Brain microvascular endothelial cell (primary cell): Measurements from ENCODE around the gene IGFBP1.

ENCODE experiments used
- DNase-seq: peaks from one replicate; pipeline ENCODE4 v3.0.0-alpha.2; 2020
- H3K27ac ChIP-seq: fragments of 250-450 bp; sonication (Bioruptor Pico); 2 replicates; pipeline ENCODE4 v1.5.1; 2020; ENCODE audit warnings: mild to moderate bottlenecking, moderate library complexity
- H3K27me3 ChIP-seq: fragments of 250-450 bp; sonication (Bioruptor Pico); replicated peaks from 2 replicates; pipeline ENCODE4 v1.5.1; 2020; ENCODE audit warnings: mild to moderate bottlenecking
- H3K36me3 ChIP-seq: fragments of 250-450 bp; sonication (Bioruptor Pico); replicated peaks from 2 replicates; pipeline ENCODE4 v1.5.1; 2020; ENCODE audit warnings: mild to moderate bottlenecking
- H3K4me3 ChIP-seq: 2 replicates; pipeline ENCODE4 v1.5.1; 2011; ENCODE audit warnings: low read depth, mild to moderate bottlenecking, control low read depth, low read length, moderate library complexity
- in situ Hi-C: cut with HindIII; loops from 2 replicates; pipeline ENCODE4 v1.10.0; 2017; ENCODE audit warnings: low sequenced_read_pairs, low pct_ligation_motif_present
- TF ChIP-seq, protein P1 (sequence below): IDR thresholded peaks from 2 replicates; pipeline ENCODE4 v1.5.1; 2011; ENCODE audit warnings: low read depth, mild to moderate bottlenecking, moderate library complexity, low read length, control low read depth, inconsistent platforms; ENCODE audit errors: missing control alignments

The IGFBP1 gene

DNA sequence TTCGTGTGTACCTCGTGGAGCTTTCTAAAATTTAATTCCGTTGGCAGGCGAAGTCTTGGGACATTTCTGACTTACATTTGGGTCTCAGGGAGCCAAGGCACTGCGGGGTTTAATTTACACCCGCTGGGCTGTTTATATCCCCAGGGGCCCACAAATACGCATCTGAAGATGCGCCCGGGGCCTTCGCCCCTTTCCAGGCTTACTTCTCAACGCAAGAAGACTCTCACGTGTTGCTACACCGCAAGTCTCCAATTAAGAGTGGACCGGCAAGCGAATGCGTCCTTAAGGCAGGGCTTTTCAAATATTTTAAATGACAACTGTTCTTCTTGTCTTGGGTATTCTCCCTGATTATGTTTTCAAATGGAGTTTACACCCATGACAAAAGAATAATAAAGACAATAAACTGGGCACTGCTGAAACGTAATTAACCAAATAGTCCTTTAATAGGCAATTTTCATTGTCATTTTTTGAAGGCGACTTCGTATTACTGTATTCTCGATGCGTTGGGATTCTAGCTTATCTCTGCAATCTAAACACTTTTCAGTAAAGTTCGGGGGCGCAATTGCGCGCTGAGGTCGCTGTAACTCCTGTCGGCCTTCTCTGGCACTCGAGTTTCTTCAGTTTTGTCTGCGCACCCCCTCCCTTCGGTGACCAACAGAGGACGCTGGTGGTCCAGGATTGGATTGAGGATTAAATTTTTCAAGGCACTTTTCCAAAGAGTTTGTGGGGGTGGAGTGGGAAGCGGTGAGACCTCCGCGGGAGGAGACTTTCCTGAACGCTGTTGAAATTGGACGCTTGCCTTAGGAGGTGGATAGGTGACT, 33.6 kb downstream of the IGFBP1 start:
- TF ChIP-seq, protein P1, sequence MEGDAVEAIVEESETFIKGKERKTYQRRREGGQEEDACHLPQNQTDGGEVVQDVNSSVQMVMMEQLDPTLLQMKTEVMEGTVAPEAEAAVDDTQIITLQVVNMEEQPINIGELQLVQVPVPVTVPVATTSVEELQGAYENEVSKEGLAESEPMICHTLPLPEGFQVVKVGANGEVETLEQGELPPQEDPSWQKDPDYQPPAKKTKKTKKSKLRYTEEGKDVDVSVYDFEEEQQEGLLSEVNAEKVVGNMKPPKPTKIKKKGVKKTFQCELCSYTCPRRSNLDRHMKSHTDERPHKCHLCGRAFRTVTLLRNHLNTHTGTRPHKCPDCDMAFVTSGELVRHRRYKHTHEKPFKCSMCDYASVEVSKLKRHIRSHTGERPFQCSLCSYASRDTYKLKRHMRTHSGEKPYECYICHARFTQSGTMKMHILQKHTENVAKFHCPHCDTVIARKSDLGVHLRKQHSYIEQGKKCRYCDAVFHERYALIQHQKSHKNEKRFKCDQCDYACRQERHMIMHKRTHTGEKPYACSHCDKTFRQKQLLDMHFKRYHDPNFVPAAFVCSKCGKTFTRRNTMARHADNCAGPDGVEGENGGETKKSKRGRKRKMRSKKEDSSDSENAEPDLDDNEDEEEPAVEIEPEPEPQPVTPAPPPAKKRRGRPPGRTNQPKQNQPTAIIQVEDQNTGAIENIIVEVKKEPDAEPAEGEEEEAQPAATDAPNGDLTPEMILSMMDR = peak; percentile 99
- Histone ChIP-seq H3K36me3 (peaks cover 3% of the 10 kb centered on the region), H3K27me3 (no peaks in the 10 kb centered on the region), H3K27ac (peak overlapping the region; percentile 54), H3K4me3 (peak overlapping the region; percentile 56)
- DNase-seq = peak; percentile 81
- in situ Hi-C loops = loop anchor here (25.0 kb wide), 1 partner anchor 440 kb away; no protein-coding TSS in a partner anchor

DNA sequence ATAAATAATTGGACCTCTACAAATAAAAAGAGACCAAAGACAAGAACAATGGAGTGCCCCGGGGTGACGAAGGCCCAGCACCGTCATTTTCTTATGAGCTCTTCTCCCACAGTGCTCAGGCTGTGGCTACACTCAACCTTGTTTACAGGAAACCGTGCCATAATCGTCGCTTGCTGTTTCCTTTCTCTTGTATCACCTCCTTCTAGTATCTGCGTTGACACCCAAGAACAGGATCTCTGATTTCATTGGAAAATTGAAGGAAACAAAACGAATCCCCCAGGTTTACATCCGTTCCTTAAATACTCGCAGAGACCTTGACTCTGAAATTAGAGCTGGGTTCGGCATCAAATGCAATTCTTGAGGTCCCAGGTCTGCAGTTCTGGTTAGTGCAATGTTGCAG, 34.5 kb downstream of the IGFBP1 start:
- in situ Hi-C loops = loop anchor here (25.0 kb wide), 1 partner anchor 439 kb away; no protein-coding TSS in a partner anchor
- no peak for DNase-seq
- Histone ChIP-seq H3K27me3 (no peaks in the 10 kb centered on the region), H3K4me3 (peak overlapping the region; percentile 45), H3K36me3 (no peaks in the 10 kb centered on the region), H3K27ac (peak overlapping the region; percentile 54)
- TF ChIP-seq, protein P1 = no peak

DNA sequence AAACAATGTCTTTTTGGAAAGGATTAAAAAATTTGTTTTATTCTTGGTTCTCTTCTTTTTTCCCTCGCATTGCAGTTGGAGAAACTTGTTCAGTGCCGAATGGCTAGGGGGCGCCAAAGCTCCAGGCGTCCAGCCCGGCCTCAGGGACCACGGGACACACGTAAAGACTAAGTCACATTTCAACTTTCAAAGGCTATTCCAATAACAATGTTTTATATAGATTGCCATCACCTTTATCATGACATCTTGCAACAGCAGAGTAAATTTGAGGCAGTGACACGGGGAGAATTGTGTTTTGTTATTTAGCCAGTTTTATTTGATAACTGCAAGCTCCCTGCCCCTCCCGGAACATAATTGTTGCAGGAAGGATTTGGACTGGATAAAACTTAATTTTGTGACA, 35.0 kb downstream of the IGFBP1 start:
- H3K27ac ChIP-seq = peak overlapping the region; percentile 54

DNA sequence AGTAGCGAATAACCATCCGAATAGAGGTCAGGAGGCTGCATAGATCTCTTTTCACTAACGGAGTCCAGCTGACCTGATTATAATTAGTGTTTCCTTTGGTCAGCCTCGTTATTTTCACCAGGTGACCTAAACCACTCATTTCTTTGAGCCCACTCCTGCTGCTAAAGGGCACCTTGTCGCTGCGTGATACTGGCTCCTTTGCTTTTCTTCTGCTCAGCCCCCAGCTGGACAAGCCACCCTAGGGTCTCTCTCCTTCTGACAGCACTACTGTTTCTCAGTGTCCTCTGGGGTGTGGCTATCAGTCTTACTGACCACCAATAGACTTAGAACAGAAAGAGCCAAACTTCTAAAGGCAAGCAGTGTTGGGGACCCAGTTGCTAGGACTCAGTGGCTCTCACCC, 35.5 kb downstream of the IGFBP1 start:
- Histone ChIP-seq H3K36me3 (no peaks in the 10 kb centered on the region), H3K27ac (peak overlapping the region; percentile 9), H3K27me3 (no peaks in the 10 kb centered on the region), H3K4me3 (no peak overlapping the region)
- in situ Hi-C loops = loop anchor here (25.0 kb wide), 1 partner anchor 438 kb away; no protein-coding TSS in a partner anchor
- no peak for DNase-seq
- TF ChIP-seq, protein P1 = no peak

More for the DNA sequence above, 35.0 kb downstream of the IGFBP1 start:
- DNase-seq = peak; percentile 75
- peak overlapping the region; percentile 45 for H3K4me3 ChIP-seq
- TF ChIP-seq, protein P1 = peak; percentile 98
- in situ Hi-C loops = loop anchor here (25.0 kb wide), 1 partner anchor 439 kb away; no protein-coding TSS in a partner anchor
- no peaks in the 10 kb centered on the region for H3K36me3 ChIP-seq
- no peaks in the 10 kb centered on the region for H3K27me3 ChIP-seq

DNA sequence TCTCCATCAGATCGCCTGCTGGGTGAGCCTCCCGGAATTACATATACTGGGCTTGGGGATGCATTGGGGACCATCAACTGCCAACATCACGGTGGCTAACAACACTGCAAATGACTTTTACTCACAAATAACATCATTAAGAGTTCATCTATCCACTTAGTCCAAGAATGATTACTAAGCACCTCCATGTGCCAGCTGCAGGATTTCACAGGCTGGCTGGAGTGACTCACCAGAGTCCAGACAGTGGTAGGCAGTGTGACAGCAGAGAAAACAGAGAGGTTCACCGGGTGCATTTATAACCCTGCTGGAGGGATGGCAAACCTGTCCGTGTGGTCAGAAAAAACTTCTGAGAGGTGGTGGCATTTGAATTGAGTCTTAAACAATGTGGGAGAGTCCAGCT, 36.0 kb downstream of the IGFBP1 start:
- TF ChIP-seq, protein P1 = peak; percentile 16
- Histone ChIP-seq H3K27ac (peak overlapping the region; percentile 9), H3K27me3 (no peaks in the 10 kb centered on the region)

More for the DNA sequence above, 36.0 kb downstream of the IGFBP1 start:
- H3K4me3 ChIP-seq = no peak overlapping the region
- DNase-seq = peak; percentile 84
- no peaks in the 10 kb centered on the region for H3K36me3 ChIP-seq
- in situ Hi-C loops = loop anchor here (25.0 kb wide), 1 partner anchor 438 kb away; no protein-coding TSS in a partner anchor
